ENCODE measurements around the gene RPE65. TPM values are rescaled to one million over a fixed set of nuclear protein-coding genes. Genes with fewer than 3 reads are reported as not detected.

RPE65 gene
- total RNA-seq, 1 donor from 2014 or later: not detected

DNA sequence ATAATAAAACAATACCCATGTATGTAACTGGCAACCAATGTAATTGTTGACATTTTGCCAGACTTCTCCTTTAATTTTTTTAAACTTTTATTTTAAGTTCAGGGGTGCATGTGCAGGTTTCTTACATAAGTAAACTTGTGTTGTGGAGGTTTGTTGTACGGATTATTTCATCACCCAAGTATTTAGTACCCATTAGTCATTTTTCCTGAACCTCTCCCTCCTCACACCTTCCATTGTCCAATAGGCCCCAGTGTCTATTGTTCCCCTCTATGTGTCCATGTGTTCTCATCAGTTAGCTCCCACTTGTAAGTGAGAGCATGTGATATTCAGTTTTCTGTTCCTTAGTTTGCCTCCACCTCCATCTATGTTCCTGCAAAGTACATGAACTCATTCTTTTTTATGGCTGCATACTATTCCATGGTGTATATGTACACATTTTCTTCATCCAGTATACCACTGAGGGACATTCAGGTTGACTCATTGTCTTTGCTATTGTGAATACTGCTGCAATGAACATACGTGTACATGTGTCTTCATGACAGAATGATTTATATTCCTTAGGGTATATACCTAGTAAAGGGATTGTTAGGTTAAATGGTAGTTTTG, 40.4 kb upstream of the RPE65 start:
- peaks cover 6% of the 10 kb centered on the region for H3K9me3 Mint-ChIP-seq
- no peak overlapping the region for H3K27ac Mint-ChIP-seq
- Histone ChIP-seq H3K27ac (no peak overlapping the region), H3F3A (ENCODE audit: low read depth) (no peaks in the 10 kb centered on the region), H3K4me1 (peaks cover 14% of the 10 kb centered on the region), H3K4me2 (no peak overlapping the region), H4K20me1 (ENCODE audit: low read depth) (peaks cover 12% of the 10 kb centered on the region), H3K9me3 (ENCODE audit: low read depth) (no peaks in the 10 kb centered on the region), H3K79me2 (ENCODE audit: low read depth) (peaks cover 63% of the 10 kb centered on the region), H2AFZ (replicated peaks) (no peak overlapping the region), H3K4me3 (no peak overlapping the region), H3K27me3 (no peaks in the 10 kb centered on the region), H3K9ac (no peak overlapping the region), H3K36me3 (peaks cover 72% of the 10 kb centered on the region)
- H3K27me3 Mint-ChIP-seq (ENCODE audit: insufficient read depth, low read depth): no peaks in the 10 kb centered on the region
- H3K4me3 Mint-ChIP-seq: no peak overlapping the region
- TF ChIP-seq EZH2 (IDR thresholded peaks at IDR 0.05) (no peak), EZH2phosphoT487 (IDR thresholded peaks at IDR 0.05) (no peak), CTCF (IDR thresholded peaks at IDR 0.05) (no peak)
- no peak for DNase-seq (ENCODE audit: low spot score)
- H3K36me3 Mint-ChIP-seq: peaks cover 51% of the 10 kb centered on the region
- peaks cover 13% of the 10 kb centered on the region for H3K4me1 Mint-ChIP-seq

DNA sequence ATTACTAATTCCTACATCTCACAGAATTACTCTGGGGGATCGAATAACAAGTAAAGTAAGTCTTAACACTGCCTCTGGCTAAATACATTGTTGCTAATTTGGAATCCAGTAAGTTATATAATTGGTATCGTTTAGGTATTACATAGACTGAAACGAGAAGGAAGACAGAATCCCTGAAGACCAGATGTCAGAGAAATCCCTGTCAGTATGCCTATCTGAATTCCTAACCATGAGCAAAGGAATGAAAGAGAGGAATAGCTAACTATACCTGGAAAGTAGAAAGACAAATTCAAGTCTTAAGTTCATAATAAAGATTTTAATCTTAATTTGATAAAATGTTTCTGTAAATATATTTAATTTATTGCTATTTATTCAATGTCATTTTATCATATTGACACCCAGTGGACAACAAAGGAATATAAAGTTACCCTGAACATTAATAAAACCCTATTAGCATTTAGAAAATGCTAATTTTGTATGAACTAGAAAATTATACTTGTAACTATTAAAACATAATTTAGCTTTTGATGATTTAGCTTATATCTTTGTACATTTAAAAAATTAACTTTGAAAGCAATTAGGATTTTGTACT, 35.8 kb upstream of the RPE65 start:
- Histone ChIP-seq H3F3A (ENCODE audit: low read depth) (no peaks in the 10 kb centered on the region), H3K4me3 (no peak overlapping the region), H4K20me1 (ENCODE audit: low read depth) (no peaks in the 10 kb centered on the region), H3K27ac (no peak overlapping the region), H3K9me3 (ENCODE audit: low read depth) (no peaks in the 10 kb centered on the region), H3K27me3 (no peaks in the 10 kb centered on the region), H2AFZ (replicated peaks) (no peak overlapping the region), H3K4me1 (no peaks in the 10 kb centered on the region), H3K36me3 (peaks cover 60% of the 10 kb centered on the region), H3K4me2 (no peak overlapping the region), H3K79me2 (ENCODE audit: low read depth) (peaks cover 17% of the 10 kb centered on the region), H3K9ac (no peak overlapping the region)
- H3K36me3 Mint-ChIP-seq: peaks cover 51% of the 10 kb centered on the region
- H3K4me1 Mint-ChIP-seq: no peaks in the 10 kb centered on the region
- H3K4me3 Mint-ChIP-seq: no peak overlapping the region
- no peak for DNase-seq (ENCODE audit: low spot score)
- H3K27me3 Mint-ChIP-seq (ENCODE audit: insufficient read depth, low read depth): no peaks in the 10 kb centered on the region
- H3K9me3 Mint-ChIP-seq: no peaks in the 10 kb centered on the region
- TF ChIP-seq EZH2 (IDR thresholded peaks at IDR 0.05) (no peak), EZH2phosphoT487 (IDR thresholded peaks at IDR 0.05) (no peak), CTCF (IDR thresholded peaks at IDR 0.05) (no peak)
- H3K27ac Mint-ChIP-seq: no peak overlapping the region

GRCh38 chr1:68484618-68485017, 34.9 kb upstream of the RPE65 start:
- no peak overlapping the region for H3K4me3 Mint-ChIP-seq
- H3K4me2 ChIP-seq: no peak overlapping the region
- H3K9me3 ChIP-seq (ENCODE audit: low read depth): no peaks in the 10 kb centered on the region
- H3K4me1 Mint-ChIP-seq: no peaks in the 10 kb centered on the region
- H3K36me3 ChIP-seq: peaks cover 52% of the 10 kb centered on the region
- H3K9ac ChIP-seq: no peak overlapping the region
- H3K27me3 ChIP-seq: no peaks in the 10 kb centered on the region
- no peaks in the 10 kb centered on the region for H3K4me1 ChIP-seq
- H4K20me1 ChIP-seq (ENCODE audit: low read depth): no peaks in the 10 kb centered on the region
- H2AFZ ChIP-seq (replicated peaks): no peak overlapping the region
- peaks cover 8% of the 10 kb centered on the region for H3K79me2 ChIP-seq (ENCODE audit: low read depth)
- no peak overlapping the region for H3K27ac Mint-ChIP-seq
- peaks cover 50% of the 10 kb centered on the region for H3K36me3 Mint-ChIP-seq
- no peak overlapping the region for H3K27ac ChIP-seq
- H3K27me3 Mint-ChIP-seq (ENCODE audit: insufficient read depth, low read depth): no peaks in the 10 kb centered on the region
- H3F3A ChIP-seq (ENCODE audit: low read depth): no peaks in the 10 kb centered on the region
- no peak for TF ChIP-seq EZH2 (IDR thresholded peaks at IDR 0.05)
- TF ChIP-seq CTCF (IDR thresholded peaks at IDR 0.05): no peak
- TF ChIP-seq EZH2phosphoT487 (IDR thresholded peaks at IDR 0.05): no peak
- no peak for DNase-seq (ENCODE audit: low spot score)
- no peaks in the 10 kb centered on the region for H3K9me3 Mint-ChIP-seq
- H3K4me3 ChIP-seq: no peak overlapping the region

Measured in neural progenitor cell (in vitro differentiated cells).